T-helper 9 cell (primary cell): Measurements from ENCODE around the gene MUC6.

Experiments used
- DNase-seq: peaks from one replicate; pipeline ENCODE4 v3.0.0-alpha.2; 2020

Gene MUC6

GRCh38 chr11:1071571-1072115, 35.1 kb upstream of the MUC6 start:
- no peak for DNase-seq

DNA sequence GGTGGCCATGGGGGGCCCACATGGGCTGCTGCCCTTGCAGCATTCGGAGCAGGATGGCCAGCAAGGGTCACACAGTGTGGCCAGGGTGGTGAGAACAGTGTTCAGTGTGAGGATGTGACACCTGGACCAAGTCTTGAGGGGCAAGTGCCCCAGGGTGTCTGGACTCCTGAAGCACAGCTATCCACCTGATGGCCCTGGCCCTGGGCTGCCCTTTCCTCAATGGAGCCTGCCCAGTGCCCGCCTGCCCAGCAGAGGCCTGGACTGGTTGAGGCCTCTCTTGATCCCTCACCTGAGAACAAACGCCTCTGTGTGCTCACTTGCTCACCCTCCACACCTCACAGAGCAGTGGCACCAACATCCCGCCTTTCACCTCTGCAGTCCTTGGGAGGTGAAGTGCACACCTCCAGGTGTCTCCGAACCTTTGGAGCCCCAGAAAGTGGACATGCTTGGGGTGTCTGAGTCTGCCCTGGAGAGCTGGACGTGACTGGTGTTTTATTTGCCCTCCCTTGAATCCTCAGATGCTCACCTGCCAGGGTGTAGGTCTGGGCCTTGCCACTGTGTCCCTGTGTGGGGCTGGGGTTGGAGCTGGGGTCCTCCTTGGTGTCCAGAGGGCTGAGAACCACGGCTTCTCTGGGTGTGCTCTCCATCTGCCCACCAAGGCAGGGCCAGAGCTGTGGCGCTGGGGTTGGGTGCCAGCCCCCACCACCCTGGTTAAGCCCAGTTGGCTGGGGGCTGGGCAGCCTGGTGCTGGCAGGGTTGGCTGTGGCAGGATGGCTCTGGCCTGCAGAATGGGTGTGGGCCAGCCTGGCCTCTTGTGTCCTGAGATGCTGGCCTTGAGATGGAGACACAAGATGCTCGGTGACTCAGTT, 34.3 kb upstream of the MUC6 start:
- no peak for DNase-seq

GRCh38 chr11:1069740-1070139, 33.2 kb upstream of the MUC6 start:
- no peak for DNase-seq

DNA sequence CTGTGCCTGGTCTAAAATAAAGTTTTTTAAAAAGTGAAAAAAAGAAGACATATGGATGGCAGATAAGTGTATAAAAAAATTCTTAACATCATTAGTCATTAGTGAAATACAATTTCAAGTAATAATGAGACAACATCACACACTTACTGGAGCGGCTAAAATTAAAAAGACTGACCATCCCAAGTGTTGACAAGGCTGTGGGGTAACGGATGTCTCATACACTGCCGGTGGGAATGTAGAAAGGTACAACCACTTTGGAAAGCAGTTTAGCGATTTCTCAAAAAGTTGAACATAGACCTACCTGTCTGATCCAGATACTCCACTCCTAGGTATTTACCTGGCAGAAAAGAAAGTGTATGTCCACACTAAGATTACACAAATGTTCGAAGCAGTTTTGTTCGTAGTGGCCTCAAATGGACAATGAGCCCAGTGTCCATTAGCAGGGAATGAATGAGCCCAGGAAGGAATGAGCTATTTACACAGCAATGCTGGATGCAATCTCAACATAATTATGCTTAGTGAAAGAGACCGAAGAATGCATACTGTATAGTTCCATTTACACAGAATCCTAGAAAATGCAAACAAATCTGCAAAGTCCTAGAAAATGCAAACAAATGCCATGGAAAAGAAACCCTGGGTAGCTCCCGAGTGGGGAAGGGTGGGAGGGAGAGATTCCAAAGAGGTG, 31.4 kb upstream of the MUC6 start:
- DNase-seq = no peak

DNA sequence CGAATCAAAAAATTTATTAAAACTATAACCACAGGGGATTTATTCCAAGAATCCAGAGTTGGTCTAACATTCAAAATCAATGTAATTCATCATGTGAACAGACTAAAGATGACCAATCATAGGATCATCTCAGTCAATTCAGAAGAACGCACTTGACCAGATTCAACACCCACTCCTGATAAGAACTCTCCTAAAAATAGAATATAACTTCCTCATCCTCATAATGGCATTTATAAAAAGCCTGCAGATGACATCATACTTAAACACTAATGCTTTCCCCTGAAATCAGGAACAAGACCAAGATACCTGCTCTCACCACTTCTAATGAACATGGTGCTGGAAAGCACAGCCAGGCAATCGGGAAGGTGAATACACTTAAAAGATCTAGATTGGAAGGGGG, 27.6 kb upstream of the MUC6 start:
- no peak for DNase-seq

- no peak for DNase-seq
These were observed 25.7 kb upstream of the MUC6 start for GRCh38 chr11:1062075-1062820.

DNA sequence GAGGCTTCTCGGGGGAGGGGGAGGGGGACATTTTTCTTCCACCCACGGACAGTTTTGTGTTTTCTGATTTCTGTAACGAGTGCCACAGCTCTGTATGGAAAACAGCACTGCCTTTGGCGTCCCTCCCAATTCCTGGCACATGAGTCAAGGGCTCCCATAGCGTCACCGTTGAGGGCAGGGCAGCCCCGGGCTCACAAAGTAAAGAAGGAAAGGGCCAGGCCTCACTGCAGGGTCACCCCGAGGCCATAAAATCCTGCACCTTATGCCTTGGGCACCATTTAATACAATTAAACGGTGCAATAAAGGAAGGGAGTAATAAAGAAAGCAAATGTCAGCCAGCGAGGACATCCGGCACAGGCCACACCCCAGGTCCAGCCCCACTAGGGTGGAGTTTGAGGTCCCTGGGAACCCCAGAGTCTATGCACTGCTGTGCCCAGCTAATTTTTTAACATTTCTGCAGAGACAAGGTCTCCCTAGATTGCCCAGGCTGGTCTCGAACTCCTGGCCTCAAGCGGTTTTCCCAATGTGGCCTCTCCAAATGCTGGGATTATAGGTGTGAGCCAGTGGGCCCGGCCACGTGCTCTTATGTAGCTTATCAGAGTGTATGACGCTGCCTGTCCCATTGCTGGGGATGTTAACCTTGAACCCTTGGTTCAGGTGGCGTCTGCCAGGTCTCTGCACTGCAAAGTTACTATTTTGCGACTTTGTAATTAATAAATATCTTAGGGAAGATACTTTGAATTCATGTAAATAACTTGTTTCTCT, 24.5 kb upstream of the MUC6 start:
- no peak for DNase-seq

DNA sequence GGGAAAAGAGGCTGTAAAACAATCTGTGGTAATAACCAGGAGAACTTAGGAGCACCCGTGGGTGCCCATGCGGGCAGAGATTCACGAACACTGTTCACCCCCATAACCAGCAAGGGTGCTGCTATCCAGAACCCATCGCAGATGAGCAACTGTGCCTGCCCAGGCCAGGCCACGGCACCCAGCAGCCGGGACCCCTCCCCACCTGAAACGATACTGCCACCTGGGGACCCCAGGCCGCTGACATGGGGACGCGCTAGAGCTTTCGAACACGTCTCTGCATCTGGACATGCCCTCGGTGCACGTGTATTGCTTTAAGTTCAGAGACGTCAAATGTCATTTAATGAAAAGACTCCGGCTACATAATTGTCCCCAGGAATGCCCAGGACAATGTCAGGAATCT, 23.9 kb upstream of the MUC6 start:
- no peak for DNase-seq

DNA sequence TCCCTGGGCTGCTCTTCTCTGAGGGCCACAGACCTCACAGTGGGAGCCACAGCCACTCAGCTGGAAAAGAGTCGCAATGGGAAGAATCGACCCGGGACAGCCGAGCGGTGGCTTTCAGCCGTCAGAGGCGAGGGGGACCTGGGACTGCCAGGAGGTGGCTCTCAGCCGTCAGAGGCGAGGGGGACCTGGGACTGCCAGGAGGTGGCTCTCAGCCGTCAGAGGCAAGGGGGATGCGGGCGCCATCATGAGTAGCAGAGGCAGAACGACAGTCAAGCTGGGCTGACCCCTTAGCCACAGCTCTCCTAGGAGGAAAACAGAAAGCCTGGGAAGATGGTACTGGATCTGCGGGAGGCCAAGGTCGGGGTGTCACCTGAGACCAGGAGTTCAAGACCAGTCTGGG, 23.2 kb upstream of the MUC6 start:
- no peak for DNase-seq

- no peak for DNase-seq
These were observed 21.3 kb upstream of the MUC6 start for GRCh38 chr11:1057806-1058205.

DNA sequence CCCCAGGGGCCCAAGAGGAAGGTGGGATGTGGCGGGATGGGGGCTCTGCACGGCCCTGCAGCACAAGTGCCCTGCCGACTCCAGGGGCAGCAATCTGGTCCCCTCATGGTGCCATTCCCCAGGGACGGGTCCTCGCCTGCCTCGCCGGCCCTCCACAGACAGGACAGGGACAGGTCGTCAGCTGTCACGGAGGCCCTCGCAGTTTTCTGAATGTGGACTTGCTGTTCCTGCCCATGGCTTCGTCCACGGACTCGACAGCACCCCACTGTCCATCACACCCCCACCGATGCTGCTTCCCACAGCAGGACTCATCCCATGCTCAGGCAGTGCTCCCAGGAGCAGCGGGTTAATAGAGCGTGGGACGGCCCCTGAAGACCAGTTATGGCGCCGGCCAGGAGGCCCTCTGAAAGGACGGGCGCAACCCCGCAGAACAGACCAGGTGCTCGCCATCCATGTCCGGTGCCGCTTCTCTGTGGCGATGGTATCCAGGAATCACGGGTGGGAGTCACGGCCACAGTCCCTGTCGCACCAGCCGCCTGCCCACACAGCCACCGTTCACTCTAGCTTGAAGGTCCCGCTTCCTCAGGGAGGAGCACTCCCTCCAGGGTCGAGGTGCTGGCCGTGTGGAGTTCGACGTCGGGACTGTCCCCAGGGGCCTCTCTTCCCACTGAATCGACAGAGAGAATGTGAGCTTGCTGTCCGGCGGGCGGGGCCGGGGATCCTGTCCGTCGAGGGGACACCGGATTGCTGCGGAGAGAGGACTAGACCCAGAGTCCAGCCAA, 19.7 kb upstream of the MUC6 start:
- no peak for DNase-seq

DNA sequence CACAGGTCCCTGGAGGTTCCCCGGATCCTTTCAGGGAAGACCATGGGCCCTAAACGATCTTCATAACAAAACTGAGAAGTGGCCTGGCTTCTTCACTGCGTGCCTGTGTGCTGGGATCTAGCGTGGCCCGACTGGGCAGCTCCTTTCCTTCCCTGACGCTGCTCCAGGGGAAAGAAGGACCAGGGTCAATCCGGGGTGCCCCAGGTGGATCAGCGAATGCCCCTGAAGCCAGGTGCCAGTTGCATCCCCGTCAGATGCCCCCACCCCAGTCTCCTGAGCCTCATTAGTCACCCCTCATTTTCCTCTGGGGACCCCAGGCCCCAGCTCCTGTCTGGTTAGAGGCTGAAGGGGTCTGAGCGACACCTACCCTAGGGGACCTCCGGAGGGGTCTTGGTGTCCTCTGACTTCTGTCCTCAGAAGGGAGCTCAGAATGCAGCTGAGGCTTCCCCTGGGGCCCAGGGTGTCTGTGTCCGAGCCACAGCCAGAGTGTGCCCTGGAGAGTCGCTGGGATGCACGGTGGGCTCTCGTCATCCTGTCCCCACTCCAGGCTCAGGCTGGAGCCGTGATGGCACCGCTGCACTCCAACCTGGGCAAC, 18.7 kb upstream of the MUC6 start:
- DNase-seq = no peak

GRCh38 chr11:1054143-1055108, 17.9 kb upstream of the MUC6 start:
- no peak for DNase-seq

DNA sequence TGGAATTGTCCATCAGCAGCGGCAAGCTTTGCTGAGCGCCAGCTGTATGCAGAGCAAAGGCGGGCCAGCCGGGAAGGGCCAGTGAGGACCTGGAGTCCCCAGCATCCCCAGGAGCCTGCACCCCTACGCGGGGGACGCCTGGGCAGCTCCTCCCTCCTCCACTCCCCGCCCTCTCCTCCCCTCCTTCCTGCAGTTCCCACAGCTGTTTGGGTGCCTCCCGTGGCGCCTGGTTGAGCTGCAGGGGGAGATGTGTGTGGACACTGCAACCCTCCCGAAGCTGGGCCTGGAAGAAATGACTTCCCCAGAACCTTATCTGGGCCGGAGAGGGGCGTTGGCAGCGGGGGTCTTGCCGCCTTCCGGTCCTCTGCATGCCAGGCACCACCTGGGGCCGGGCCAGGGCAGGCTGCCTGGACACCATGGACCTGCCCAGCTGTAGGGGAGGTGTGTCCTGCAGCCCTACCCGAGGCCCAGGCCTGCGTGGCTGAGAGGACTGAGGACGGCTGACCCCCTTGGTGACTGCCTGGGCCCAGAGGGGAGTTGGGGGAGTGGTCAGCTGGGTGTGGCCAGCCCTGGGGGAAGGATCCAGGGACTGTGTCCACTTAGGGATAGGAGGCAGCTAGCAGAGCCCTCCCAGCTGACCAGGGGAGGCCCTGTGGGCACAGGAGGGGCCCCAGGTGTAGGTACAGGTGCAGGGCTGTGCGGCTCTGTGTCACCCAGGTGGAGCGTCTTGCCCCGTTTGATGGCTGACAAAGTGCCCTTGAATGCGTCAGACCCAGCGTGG, 16.8 kb upstream of the MUC6 start:
- no peak for DNase-seq

- no peak for DNase-seq
These were observed 15.9 kb upstream of the MUC6 start for GRCh38 chr11:1052133-1053011.

- DNase-seq = no peak
These were observed 15.0 kb upstream of the MUC6 start for GRCh38 chr11:1051356-1052132.
